T-cell (primary cell): ENCODE measurements around the gene ZNF74. TPM values are rescaled to one million over a fixed set of nuclear protein-coding genes. Genes with fewer than 3 reads are reported as not detected.
"Not testable (repeated sequence)": the region's sequence is repeated elsewhere in the genome, so short reads cannot be mapped to it uniquely, and the experiment has no call there.

ENCODE experiments used
- ATAC-seq, 4 experiments: fragments of 200-7000 bp in 3 of 4; fragments of 150-1000 bp in 1 of 4; cut with Tn5 transposase; replicated peaks in 1 of 4; 1 replicate in 3 of 4; 2 replicates in 1 of 4; pipeline ENCODE4 v1.10.0; 2021; ENCODE audit warnings: moderate library complexity in 3 of 4, mild to moderate bottlenecking in 2 of 4, moderate number of reproducible peaks in 1 of 4
- CTCF ChIA-PET, 2 donors: fragments of 300-600 bp; sonication (Branson Sonifier 250); formaldehyde crosslinking; loops; one replicate each; lab custom pipeline; 2022; ENCODE audit warnings: antibody characterized with exemption in 2 of 2; lab: Charles Lee
- POLR2A ChIA-PET, 2 donors: fragments of 300-600 bp; sonication (Branson Sonifier 250); formaldehyde crosslinking; loops; one replicate each; lab custom pipeline; 2022; ENCODE audit warnings: antibody characterized with exemption in 2 of 2; lab: Charles Lee
- DNase-seq, 35 experiments: peaks; one replicate each; pipeline versions ENCODE4 v3.0.0 to v3.0.0-alpha.2; 2013 to 2023
- H3K27ac ChIP-seq: one replicate; pipeline ENCODE4 v1.5.1; 2013; ENCODE audit warnings: low read length
- H3K27me3 ChIP-seq, 2 experiments: replicated peaks in 1 of 2; 1 replicate in 1 of 2; 2 replicates in 1 of 2; pipeline versions ENCODE4 v1.6.1 to v1.7.0; 2013; ENCODE audit warnings: low read length in 1 of 2, mixed read lengths in 1 of 2; ENCODE audit not compliant: control insufficient read depth in 2 of 2, insufficient read depth in 2 of 2; ENCODE audit errors: extremely low read depth in 1 of 2
- H3K36me3 ChIP-seq, 2 donors: 1 replicate in 1 of 2; 2 replicates in 1 of 2; pipeline versions ENCODE4 v1.6.1 to v1.7.0; 2013; ENCODE audit warnings: low read length in 1 of 2; ENCODE audit not compliant: control insufficient read depth in 2 of 2, insufficient read depth in 1 of 2; ENCODE audit errors: extremely low read depth in 1 of 2
- H3K4me1 ChIP-seq, 2 experiments: 1 replicate in 1 of 2; 2 replicates in 1 of 2; pipeline versions ENCODE4 v1.6.1 to v1.7.0; 2013; ENCODE audit warnings: low read length in 2 of 2, mixed read lengths in 1 of 2; ENCODE audit not compliant: insufficient read depth in 2 of 2, control insufficient read depth in 1 of 2; ENCODE audit errors: extremely low read depth in 1 of 2
- H3K4me3 ChIP-seq, 2 donors: 1 replicate in 1 of 2; 2 replicates in 1 of 2; pipeline versions ENCODE4 v1.5.1 to v1.7.0; 2013; ENCODE audit warnings: mild to moderate bottlenecking in 2 of 2, low read length in 1 of 2, moderate library complexity in 1 of 2; ENCODE audit not compliant: control insufficient read depth in 1 of 2; ENCODE audit errors: extremely low read depth in 1 of 2
- H3K9me3 ChIP-seq: 2 replicates; pipeline ENCODE4 v1.7.0; 2013
- H3K27ac Mint-ChIP-seq, 2 donors: one replicate each; pipeline ENCODE4 v1.8.0; 2020 to 2021; ENCODE audit warnings: mild to moderate bottlenecking in 2 of 2, mixed read lengths in 2 of 2
- H3K27me3 Mint-ChIP-seq, 2 donors: one replicate each; pipeline ENCODE4 v1.8.0; 2021 to 2022; ENCODE audit warnings: mixed read lengths in 2 of 2
- H3K36me3 Mint-ChIP-seq: one replicate; pipeline ENCODE4 v1.8.0; 2021; ENCODE audit warnings: mixed read lengths
- H3K4me1 Mint-ChIP-seq, 3 donors: one replicate each; pipeline ENCODE4 v1.8.0; 2020 to 2022; ENCODE audit warnings: mixed read lengths in 3 of 3, mild to moderate bottlenecking in 1 of 3
- H3K4me3 Mint-ChIP-seq, 3 donors: one replicate each; pipeline ENCODE4 v1.8.0; 2020 to 2022; ENCODE audit warnings: mild to moderate bottlenecking in 3 of 3, mixed read lengths in 3 of 3, moderate library complexity in 3 of 3
- H3K9me3 Mint-ChIP-seq, 3 donors: one replicate each; pipeline ENCODE4 v1.8.0; 2020 to 2022; ENCODE audit warnings: mixed read lengths in 3 of 3
- WGBS: methylation state at CpG from one replicate; pipeline ENCODE4 v1.1.5; 2013; ENCODE audit warnings: missing lambda C conversion rate; ENCODE audit not compliant: insufficient coverage; 5-methylcytosine and 5-hydroxymethylcytosine counted together
- total RNA-seq, 35 experiments: library from RNA in 6 of 35; stranded (reverse) in 6 of 35; fragments of 120-200 nt in 1 of 35; gene quantifications; one replicate each; pipeline versions ENCODE4 v1.2.1 to v1.2.4 and lab custom pipeline; 2013 to 2026

Gene ZNF74
- total RNA-seq, result 10 to 100 TPM in 3 of 5 donors, 1 to 10 TPM in 2; 6.8 to 19.7 (median 17.3) TPM
- total RNA-seq (2013), result 9.8 TPM
- total RNA-seq (lab: John Stamatoyannopoulos, UW), result 8.4 to 30.0 (median 13.9) reads per million in 29 experiments

GRCh38 chr22:20393705-20394476, at the start of gene ZNF74:
Gene ZNF74, plus strand, starts transcription at chr22:20394151. Its CDS starts 478 bp downstream, at chr22:20394629.
- peaks cover 4% of the 10 kb centered on the region for H3K36me3 Mint-ChIP-seq
- peak; percentile 70 to 94 (median 84) for DNase-seq
- 2% methylated on average over 70 of the region's 71 CpGs for WGBS
- H3K4me1 Mint-ChIP-seq, result peaks cover 35 to 39% (median 39%) of the 10 kb centered on the region in 3 donors
- H3K27me3 Mint-ChIP-seq, result no peaks in the 10 kb centered on the region
- peaks cover 8 to 24% of the 10 kb centered on the region in 2 experiments for H3K4me1 ChIP-seq
- no peaks in the 10 kb centered on the region for H3K9me3 ChIP-seq
- H3K27ac Mint-ChIP-seq, result peak within 1 kb of the TSS; percentile 93 to 95
- POLR2A ChIA-PET, result interaction anchor here in 1 of 2 donors (0.5 to 0.6 kb wide), 3 partner anchors 16 to 466 kb away, joined by 3 to 10 read pairs (median 5); partner anchors contain the start of gene TRMT2A
- H3K27ac ChIP-seq, result peak within 1 kb of the TSS; percentile 63
- H3K9me3 Mint-ChIP-seq, result peaks cover 0 to 5% (median 4%) of the 10 kb centered on the region in 3 donors
- CTCF ChIA-PET, result no interaction called here
- no peaks in the 10 kb centered on the region for H3K36me3 ChIP-seq
- H3K27me3 ChIP-seq, result no peaks in the 10 kb centered on the region
- H3K4me3 ChIP-seq, result peak within 1 kb of the TSS; percentile 68 to 85
- H3K4me3 Mint-ChIP-seq, result peak within 1 kb of the TSS; percentile 82 to 90 (median 89)
- ATAC-seq, result peak; percentile 97 to 98 (median 98)

GRCh38 chr22:20346553-20346952, 47.4 kb upstream of the ZNF74 start:
- H3K36me3 Mint-ChIP-seq, POLR2A ChIA-PET, H3K4me1 ChIP-seq, DNase-seq, H3K9me3 ChIP-seq, H3K4me3 Mint-ChIP-seq, H3K27ac ChIP-seq, H3K36me3 ChIP-seq, H3K4me1 Mint-ChIP-seq, ATAC-seq, H3K27me3 ChIP-seq, H3K27me3 Mint-ChIP-seq, H3K27ac Mint-ChIP-seq, H3K4me3 ChIP-seq, H3K9me3 Mint-ChIP-seq, CTCF ChIA-PET: not testable (repeated sequence)
- WGBS, result no CpG with 5 or more reads among the region's 7 CpGs

GRCh38 chr22:20352536-20352935, 41.4 kb upstream of the ZNF74 start:
- H3K4me3 ChIP-seq, H3K4me3 Mint-ChIP-seq, DNase-seq, H3K27me3 ChIP-seq, POLR2A ChIA-PET, H3K36me3 Mint-ChIP-seq, H3K9me3 ChIP-seq, H3K4me1 ChIP-seq, H3K4me1 Mint-ChIP-seq, H3K27me3 Mint-ChIP-seq, ATAC-seq, H3K27ac Mint-ChIP-seq, H3K27ac ChIP-seq, CTCF ChIA-PET, H3K9me3 Mint-ChIP-seq, H3K36me3 ChIP-seq: not testable (repeated sequence)
- 60% methylated on average over 2 of the region's 6 CpGs for WGBS

DNA sequence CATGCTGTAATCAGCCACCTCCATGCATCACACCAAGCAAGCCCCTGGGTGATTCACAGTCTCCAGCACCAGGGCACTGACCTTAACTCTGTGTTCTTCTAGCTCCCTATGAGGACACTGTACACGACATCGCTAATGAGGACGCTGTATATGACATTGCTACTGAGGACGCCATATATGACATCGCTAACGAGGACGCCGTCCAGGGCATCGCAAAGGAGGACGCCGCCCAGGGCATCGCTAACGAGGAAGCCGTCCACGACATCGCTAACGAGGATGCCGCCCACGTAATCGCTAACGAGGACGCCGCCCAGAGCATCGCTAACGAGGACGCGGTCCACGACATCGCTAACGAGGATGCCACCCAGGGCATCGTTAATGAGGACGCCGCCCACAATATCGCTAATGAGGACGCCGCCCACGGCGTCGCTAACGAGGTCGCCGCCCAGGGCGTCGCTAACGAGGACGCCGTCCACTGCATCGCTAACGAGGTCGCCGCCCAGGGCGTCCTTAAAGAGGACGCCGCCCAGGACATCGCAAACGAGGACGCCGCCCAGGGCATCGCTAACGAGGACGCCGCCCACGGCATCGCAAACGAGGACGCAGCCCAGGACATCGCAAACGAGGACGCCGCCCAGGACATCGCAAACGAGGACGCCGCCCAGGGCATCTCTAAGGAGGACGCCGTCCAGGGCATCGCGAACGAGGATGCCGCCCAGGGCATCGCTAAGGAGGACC, 39.5 kb upstream of the ZNF74 start:
- WGBS, result 92% methylated on average over 68 of the region's 81 CpGs
- Histone ChIP-seq H3K4me3 (no peak overlapping the region), H3K9me3 (no peaks in the 10 kb centered on the region), H3K36me3 (no peaks in the 10 kb centered on the region), H3K27me3 (no peaks in the 10 kb centered on the region), H3K4me1 (no peaks in the 10 kb centered on the region), H3K27ac (no peak overlapping the region)
- Mint-ChIP-seq H3K4me1 (no peaks in the 10 kb centered on the region), H3K9me3 (no peaks in the 10 kb centered on the region), H3K27ac (no peak overlapping the region), H3K36me3 (no peaks in the 10 kb centered on the region), H3K27me3 (no peaks in the 10 kb centered on the region), H3K4me3 (no peak overlapping the region)
- ChIA-PET POLR2A (no interaction called here), CTCF (no interaction called here)
- ATAC-seq, result no peak
- no peak for DNase-seq

DNA sequence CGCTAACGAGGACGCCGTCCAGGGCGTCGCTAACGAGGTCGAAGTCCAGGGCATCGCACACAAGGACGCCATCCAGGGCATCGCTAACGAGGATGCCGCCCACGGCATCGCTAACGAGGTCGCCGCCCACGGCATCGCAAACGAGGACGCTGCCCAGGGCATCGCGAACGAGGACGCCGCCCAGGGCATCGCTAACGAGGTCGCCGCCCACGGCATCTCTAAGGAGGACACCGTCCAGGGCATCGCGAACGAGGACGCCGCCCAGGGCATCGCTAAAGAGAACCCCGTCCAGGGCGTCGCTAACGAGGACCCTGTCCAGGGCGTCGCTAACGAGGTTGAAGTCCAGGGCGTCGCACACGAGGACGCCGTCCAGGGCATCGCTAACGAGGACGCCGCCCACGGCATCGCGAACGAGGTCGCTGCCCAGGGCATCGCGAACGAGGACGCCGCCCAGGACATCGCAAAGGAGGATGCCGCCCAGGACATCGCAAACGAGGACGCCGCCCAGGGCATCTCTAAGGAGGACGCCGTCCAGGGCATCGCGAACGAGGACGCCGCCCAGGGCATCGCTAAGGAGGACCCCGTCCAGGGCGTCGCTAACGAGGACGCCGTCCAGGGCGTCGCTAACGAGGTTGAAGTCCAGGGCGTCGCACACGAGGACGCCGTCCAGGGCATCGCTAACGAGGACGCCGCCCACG, 37.9 kb upstream of the ZNF74 start:
- 95% methylated on average over 65 of the region's 98 CpGs for WGBS
- H3K27ac ChIP-seq, ATAC-seq, H3K36me3 ChIP-seq, H3K27me3 Mint-ChIP-seq, H3K4me3 Mint-ChIP-seq, H3K27me3 ChIP-seq, DNase-seq, H3K27ac Mint-ChIP-seq, H3K4me1 Mint-ChIP-seq, H3K36me3 Mint-ChIP-seq, H3K9me3 ChIP-seq, CTCF ChIA-PET, H3K4me1 ChIP-seq, POLR2A ChIA-PET, H3K9me3 Mint-ChIP-seq, H3K4me3 ChIP-seq: not testable (repeated sequence)

GRCh38 chr22:20356906-20357305, 37.0 kb upstream of the ZNF74 start:
- CTCF ChIA-PET, DNase-seq, H3K9me3 ChIP-seq, H3K27ac ChIP-seq, H3K36me3 Mint-ChIP-seq, H3K4me1 Mint-ChIP-seq, ATAC-seq, H3K27ac Mint-ChIP-seq, H3K9me3 Mint-ChIP-seq, H3K36me3 ChIP-seq, H3K4me3 ChIP-seq, H3K27me3 ChIP-seq, H3K27me3 Mint-ChIP-seq, H3K4me3 Mint-ChIP-seq, POLR2A ChIA-PET, H3K4me1 ChIP-seq: not testable (repeated sequence)
- 96% methylated on average over 14 of the region's 66 CpGs for WGBS
